ENCODE results near the gene CHRD. TPM values are rescaled to one million over a fixed set of nuclear protein-coding genes. Genes with fewer than 3 reads are reported as not detected.
"Not testable (repeated sequence)": the region's sequence is repeated elsewhere in the genome, so short reads cannot be mapped to it uniquely, and the experiment has no call there.

Gene CHRD
- total RNA-seq, 2 experiments from 2014 or later: not detected

- H3K36me3 Mint-ChIP-seq: peaks cover 5% of the 10 kb centered on the region
- CTCF ChIA-PET: interaction anchor here (0.5 to 1.5 kb wide), 2 partner anchors 33 to 85 kb away, joined by 3 to 4 read pairs; no protein-coding TSS in a partner anchor
- no peak overlapping the region for H3K27ac Mint-ChIP-seq
- H3K27me3 Mint-ChIP-seq: no peaks in the 10 kb centered on the region
- H3K9me3 Mint-ChIP-seq (ENCODE audit: low read depth): no peaks in the 10 kb centered on the region
- H3K4me1 Mint-ChIP-seq: peaks cover 32% of the 10 kb centered on the region
- no peak overlapping the region for H3K4me3 Mint-ChIP-seq
- DNase-seq: no peak
- no peak for ATAC-seq
Measured at GRCh38 chr3:184339001-184339400, 40.9 kb upstream of the CHRD start.

DNA sequence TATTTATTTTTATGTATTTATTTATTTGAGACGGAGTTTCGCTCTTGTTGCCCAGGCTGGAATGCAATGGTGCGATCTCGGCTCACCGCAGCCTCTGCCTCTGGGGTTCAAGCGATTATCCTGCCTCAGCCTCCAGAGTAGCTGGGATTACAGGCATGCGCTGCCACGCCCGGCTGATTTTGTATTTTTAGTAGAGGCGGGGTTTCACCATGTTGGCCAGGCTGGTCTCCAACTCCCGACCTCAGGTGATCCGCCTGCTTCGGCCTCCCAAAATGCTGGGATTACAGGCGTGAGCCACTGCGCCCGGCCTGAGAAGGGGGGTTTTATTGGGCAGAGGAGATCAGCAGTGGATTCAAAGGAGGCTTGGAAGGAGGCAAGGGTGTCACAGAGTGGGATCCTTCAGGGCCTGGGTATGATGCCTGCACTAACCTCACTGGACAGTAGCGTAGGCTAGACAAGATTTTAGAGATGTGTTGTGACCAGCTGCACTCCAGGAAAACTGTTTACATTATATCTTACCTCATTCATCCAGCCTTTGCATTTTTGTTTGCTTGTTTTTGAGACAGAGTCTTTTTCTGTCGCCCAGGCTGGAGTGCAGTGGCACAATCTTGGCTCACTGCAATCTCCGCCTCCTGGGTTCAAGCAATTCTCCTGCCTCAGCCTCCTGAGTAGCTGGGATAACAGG lies 40.3 kb upstream of the CHRD start:
- H3K27me3 Mint-ChIP-seq; H3K36me3 Mint-ChIP-seq; H3K9me3 Mint-ChIP-seq (ENCODE audit: low read depth); H3K27ac Mint-ChIP-seq; H3K4me3 Mint-ChIP-seq; DNase-seq; ATAC-seq: not testable (repeated sequence)
- peaks cover 26% of the 10 kb centered on the region for H3K4me1 Mint-ChIP-seq
- CTCF ChIA-PET: interaction anchor here (0.5 to 1.5 kb wide), 2 partner anchors 32 to 86 kb away, joined by 3 to 4 read pairs; no protein-coding TSS in a partner anchor

DNA sequence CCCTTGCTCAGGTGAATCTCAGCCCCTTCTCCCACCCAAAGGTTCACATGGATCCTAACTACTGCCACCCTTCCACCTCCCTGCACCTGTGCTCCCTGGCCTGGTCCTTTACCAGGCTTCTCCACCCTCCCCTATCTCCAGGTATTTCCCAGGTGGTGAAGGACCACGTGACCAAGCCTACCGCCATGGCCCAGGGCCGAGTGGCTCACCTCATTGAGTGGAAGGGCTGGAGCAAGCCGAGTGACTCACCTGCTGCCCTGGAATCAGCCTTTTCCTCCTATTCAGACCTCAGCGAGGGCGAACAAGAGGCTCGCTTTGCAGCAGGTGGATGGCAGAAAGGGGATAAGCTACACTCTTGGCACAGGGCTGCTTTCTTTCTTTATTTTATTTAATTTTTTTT lies 37.9 kb upstream of the CHRD start:
- H3K36me3 Mint-ChIP-seq: no peaks in the 10 kb centered on the region
- no peaks in the 10 kb centered on the region for H3K27me3 Mint-ChIP-seq
- DNase-seq (no peak), ATAC-seq (no peak)
- H3K4me3 Mint-ChIP-seq: no peak overlapping the region
- H3K9me3 Mint-ChIP-seq (ENCODE audit: low read depth): no peaks in the 10 kb centered on the region
- no peak overlapping the region for H3K27ac Mint-ChIP-seq
- H3K4me1 Mint-ChIP-seq: peaks cover 12% of the 10 kb centered on the region
- CTCF ChIA-PET: interaction anchor here (1.2 kb wide), 1 partner anchor 30 kb away, joined by 3 read pairs; no protein-coding TSS in a partner anchor

DNA sequence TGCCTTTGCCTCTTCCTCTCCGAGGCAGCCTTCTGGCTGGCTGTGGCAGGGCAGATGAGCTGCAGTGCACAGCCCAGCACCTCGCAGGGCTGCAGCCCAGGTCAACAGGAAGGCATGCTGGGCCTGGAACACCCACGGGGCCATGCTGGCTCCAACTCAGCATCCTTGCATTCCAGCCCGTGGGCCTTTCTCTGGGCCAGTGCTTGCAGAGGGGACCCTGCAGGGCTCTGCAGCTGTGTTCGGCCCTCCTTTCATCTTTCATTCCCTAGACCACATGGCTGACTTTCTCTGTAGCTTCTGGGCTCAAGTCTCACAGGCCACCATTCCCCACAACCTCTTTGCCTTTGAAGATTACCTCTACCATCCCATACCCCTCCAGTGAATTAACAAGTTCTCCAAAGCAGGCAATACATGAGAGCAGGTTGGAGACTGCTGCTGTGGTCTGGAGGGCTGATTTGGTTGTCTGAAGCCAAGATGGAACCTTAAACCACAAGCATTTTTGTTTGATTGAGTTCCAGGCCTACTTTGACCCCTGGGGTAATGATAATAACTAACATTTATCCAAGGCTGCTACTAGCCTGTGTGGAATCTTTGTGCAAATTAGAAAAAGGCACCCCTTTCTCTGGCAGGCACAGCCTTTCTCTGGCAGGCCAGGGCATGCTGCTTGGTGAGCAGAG lies 36.5 kb upstream of the CHRD start:
- no peak for DNase-seq
- ATAC-seq: no peak
- CTCF ChIA-PET: no interaction called here
- H3K9me3 Mint-ChIP-seq (ENCODE audit: low read depth): no peaks in the 10 kb centered on the region
- no peaks in the 10 kb centered on the region for H3K27me3 Mint-ChIP-seq
- peaks cover 13% of the 10 kb centered on the region for H3K4me1 Mint-ChIP-seq
- H3K36me3 Mint-ChIP-seq: no peaks in the 10 kb centered on the region
- no peak overlapping the region for H3K27ac Mint-ChIP-seq
- H3K4me3 Mint-ChIP-seq: no peak overlapping the region

- Mint-ChIP-seq H3K4me1 (peaks cover 13% of the 10 kb centered on the region), H3K9me3 (ENCODE audit: low read depth) (no peaks in the 10 kb centered on the region), H3K27ac (no peak overlapping the region), H3K27me3 (no peaks in the 10 kb centered on the region), H3K4me3 (no peak overlapping the region), H3K36me3 (no peaks in the 10 kb centered on the region)
- CTCF ChIA-PET: interaction anchor here (2.1 kb wide), 1 partner anchor 9 kb away, joined by 6 read pairs; no protein-coding TSS in a partner anchor
- DNase-seq (no peak), ATAC-seq (no peak)
Measured at GRCh38 chr3:184344579-184345316, 35.1 kb upstream of the CHRD start.

DNA sequence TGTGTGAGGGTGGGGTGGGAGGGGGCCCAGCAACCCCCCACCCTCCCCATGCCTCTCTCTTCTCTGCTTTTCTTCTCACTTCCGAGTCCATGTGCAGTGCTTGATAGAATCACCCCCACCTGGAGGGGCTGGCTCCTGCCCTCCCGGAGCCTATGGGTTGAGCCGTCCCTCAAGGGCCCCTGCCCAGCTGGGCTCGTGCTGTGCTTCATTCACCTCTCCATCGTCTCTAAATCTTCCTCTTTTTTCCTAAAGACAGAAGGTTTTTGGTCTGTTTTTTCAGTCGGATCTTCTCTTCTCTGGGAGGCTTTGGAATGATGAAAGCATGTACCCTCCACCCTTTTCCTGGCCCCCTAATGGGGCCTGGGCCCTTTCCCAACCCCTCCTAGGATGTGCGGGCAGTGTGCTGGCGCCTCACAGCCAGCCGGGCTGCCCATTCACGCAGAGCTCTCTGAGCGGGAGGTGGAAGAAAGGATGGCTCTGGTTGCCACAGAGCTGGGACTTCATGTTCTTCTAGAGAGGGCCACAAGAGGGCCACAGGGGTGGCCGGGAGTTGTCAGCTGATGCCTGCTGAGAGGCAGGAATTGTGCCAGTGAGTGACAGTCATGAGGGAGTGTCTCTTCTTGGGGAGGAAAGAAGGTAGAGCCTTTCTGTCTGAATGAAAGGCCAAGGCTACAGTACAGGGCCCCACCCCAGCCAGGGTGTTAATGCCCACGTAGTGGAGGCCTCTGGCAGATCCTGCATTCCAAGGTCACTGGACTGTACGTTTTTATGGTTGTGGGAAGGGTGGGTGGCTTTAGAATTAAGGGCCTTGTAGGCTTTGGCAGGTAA lies 34.3 kb upstream of the CHRD start:
- Mint-ChIP-seq H3K4me3 (no peak overlapping the region), H3K27me3 (no peaks in the 10 kb centered on the region), H3K27ac (no peak overlapping the region), H3K9me3 (ENCODE audit: low read depth) (no peaks in the 10 kb centered on the region), H3K4me1 (peaks cover 12% of the 10 kb centered on the region), H3K36me3 (no peaks in the 10 kb centered on the region)
- CTCF ChIA-PET: interaction anchor here (1.2 to 2.1 kb wide), 2 partner anchors 8 kb away, joined by 3 to 6 read pairs; partner anchors contain the start of gene FAM131A
- no peak for DNase-seq
- ATAC-seq: no peak

GRCh38 chr3:184346480-184347190 lies 33.2 kb upstream of the CHRD start:
- Mint-ChIP-seq H3K36me3 (no peaks in the 10 kb centered on the region), H3K4me3 (no peak overlapping the region), H3K9me3 (ENCODE audit: low read depth) (no peaks in the 10 kb centered on the region), H3K27me3 (no peaks in the 10 kb centered on the region), H3K27ac (no peak overlapping the region), H3K4me1 (peaks cover 6% of the 10 kb centered on the region)
- DNase-seq (no peak), ATAC-seq (no peak)
- CTCF ChIA-PET: interaction anchor here (1.2 kb wide), 1 partner anchor 9 kb away, joined by 3 read pairs; the partner anchor contains the start of gene FAM131A

DNA sequence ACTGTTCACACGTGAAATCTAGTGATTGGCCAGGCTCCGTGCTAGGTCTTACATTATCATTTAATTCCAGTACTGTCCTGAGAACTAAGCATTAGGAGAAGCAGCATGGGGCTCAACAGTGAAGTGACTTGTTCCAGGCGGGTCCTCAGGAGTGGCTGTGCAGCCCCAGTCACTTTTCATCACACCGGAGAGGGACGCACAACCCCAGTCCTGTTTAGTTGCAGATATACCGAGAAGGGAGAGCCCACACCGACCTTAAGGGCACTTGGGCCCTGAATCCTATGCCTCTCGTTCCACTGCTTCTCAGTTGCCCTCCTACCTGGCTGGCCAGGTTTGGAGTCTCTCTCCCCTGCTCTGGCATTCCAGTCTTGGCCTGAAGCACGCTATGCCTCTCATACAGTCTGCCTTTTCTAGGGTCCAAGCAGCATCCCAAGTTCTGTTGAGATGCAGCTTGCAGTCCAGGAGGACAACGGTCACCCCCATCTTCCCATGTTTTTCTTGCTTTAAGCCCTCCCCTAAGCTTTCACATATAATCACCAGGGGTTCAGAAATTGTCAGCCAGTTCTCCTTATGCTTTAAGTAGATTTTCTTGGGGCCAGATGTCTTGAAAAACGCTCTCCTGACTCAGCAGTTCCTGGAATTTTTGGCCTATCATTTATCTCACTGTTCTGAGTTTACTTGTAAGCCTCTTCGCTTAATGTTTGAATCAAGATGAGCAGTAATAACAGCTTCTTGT lies 32.4 kb upstream of the CHRD start:
- Mint-ChIP-seq H3K27ac (no peak overlapping the region), H3K4me3 (no peak overlapping the region), H3K4me1 (peaks cover 4% of the 10 kb centered on the region), H3K9me3 (ENCODE audit: low read depth) (no peaks in the 10 kb centered on the region), H3K36me3 (no peaks in the 10 kb centered on the region), H3K27me3 (no peaks in the 10 kb centered on the region)
- DNase-seq (no peak), ATAC-seq (no peak)
- CTCF ChIA-PET: interaction anchor here (0.7 to 0.9 kb wide), 2 partner anchors 10 to 330 kb away, joined by 3 read pairs; partner anchors contain the start of genes ABCC5 and FAM131A

DNA sequence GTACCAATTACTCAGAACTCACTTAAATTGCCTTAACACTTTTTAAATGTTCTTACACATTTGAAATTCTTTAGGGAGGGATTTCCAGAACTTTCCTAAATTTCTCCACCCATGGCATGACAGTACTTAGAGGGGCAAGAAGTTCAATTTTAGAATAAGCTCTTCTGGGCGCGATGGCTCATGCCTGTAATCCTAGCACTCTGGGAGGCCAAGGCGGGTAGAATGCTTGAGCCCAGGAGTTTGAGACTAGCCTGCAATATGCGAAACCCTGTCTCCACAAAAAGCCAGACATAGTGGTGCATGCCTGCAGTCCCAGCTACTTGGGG lies 31.8 kb upstream of the CHRD start:
- H3K4me1 Mint-ChIP-seq: peaks cover 4% of the 10 kb centered on the region
- no peak overlapping the region for H3K4me3 Mint-ChIP-seq
- DNase-seq (no peak), ATAC-seq (no peak)
- CTCF ChIA-PET: interaction anchor here (0.7 to 0.9 kb wide), 2 partner anchors 11 to 330 kb away, joined by 3 read pairs; partner anchors contain the start of genes ABCC5 and FAM131A
- no peaks in the 10 kb centered on the region for H3K36me3 Mint-ChIP-seq
- H3K27me3 Mint-ChIP-seq: no peaks in the 10 kb centered on the region
- no peak overlapping the region for H3K27ac Mint-ChIP-seq
- H3K9me3 Mint-ChIP-seq (ENCODE audit: low read depth): no peaks in the 10 kb centered on the region

DNA sequence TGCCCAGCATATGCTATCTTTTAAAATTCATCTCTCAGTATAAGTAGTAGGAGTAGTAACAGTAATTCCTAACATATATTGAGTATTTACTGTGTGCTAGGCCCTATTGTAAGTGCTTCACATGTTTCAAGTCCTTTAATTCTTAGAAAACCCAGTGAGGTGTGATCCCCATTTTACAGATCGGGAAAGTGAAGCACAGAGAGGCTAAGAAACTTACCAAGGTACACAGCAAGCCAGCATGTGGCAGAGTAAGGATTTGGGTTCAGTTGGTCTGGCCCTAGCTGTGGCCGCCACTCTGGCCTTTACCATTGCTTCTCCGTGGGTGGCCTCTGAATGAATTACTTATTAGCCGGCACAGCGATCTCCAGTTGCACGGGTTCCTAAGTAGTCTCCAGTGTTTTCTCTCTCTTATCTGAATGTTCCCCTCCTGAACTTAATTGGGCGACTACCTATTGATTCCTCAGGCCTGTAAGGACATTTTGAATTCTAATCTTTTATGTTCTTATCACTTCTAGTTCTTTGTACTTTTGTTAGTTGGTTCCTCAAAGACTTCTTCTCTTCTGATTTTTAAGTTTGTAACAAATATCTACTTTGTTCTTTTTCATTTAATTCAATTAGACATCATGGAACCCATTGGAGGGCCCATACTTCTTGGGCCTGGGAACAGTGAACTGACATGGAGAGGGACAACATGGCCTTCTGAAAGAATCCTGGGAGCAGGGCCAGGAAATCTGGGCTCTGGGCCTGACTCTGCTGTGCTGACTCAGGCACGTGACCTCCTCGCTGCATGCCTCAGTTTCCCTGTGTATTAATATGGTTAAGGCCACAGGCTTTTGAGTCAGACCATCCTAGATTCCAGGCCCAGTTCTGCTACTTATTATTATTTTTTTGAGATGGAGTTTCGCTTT lies 30.0 kb upstream of the CHRD start:
- Mint-ChIP-seq H3K9me3 (ENCODE audit: low read depth) (no peaks in the 10 kb centered on the region), H3K4me1 (peaks cover 9% of the 10 kb centered on the region), H3K27ac (no peak overlapping the region), H3K27me3 (no peaks in the 10 kb centered on the region), H3K36me3 (no peaks in the 10 kb centered on the region), H3K4me3 (no peak overlapping the region)
- CTCF ChIA-PET: no interaction called here
- no peak for DNase-seq
- ATAC-seq: no peak

DNA sequence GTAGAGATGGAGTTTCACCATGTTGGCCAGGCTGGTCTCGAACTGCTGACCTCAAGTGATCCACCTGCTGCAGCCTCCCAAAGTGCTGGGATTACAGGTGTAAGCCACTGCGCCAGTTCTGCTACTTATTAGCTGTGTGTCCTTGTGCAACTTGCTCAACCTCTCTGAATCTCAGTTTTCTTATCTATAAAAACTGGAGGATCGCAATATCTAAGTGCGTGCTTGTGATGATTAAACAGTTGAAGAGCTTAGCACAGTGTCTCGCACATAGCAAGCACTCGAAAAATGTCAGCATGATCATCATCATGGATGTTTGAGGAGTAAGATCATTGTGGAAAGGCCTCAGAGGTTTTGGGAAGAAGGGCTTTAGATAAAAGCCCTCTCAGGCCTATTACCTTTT lies 29.2 kb upstream of the CHRD start:
- DNase-seq: no peak
- peaks cover 9% of the 10 kb centered on the region for H3K4me1 Mint-ChIP-seq
- CTCF ChIA-PET: no interaction called here
- no peak overlapping the region for H3K4me3 Mint-ChIP-seq
- H3K27ac Mint-ChIP-seq: no peak overlapping the region
- no peak for ATAC-seq
- no peaks in the 10 kb centered on the region for H3K27me3 Mint-ChIP-seq
- H3K9me3 Mint-ChIP-seq (ENCODE audit: low read depth): no peaks in the 10 kb centered on the region
- no peaks in the 10 kb centered on the region for H3K36me3 Mint-ChIP-seq
